Nephron progenitor cell (in vitro differentiated cells): ENCODE results near the gene MLC1.

ENCODE experiments used
- DNase-seq: peaks from one replicate; pipeline ENCODE4 v3.0.0; 2021
- H3K27ac Mint-ChIP-seq: 2 replicates; pipeline ENCODE4 v1.8.0; 2021; ENCODE audit warnings: mild to moderate bottlenecking, moderate library complexity, mixed read lengths
- H3K27me3 Mint-ChIP-seq: 2 replicates; pipeline ENCODE4 v1.8.0; 2021; ENCODE audit warnings: mild to moderate bottlenecking, low read depth, mixed read lengths; ENCODE audit not compliant: poor library complexity
- H3K36me3 Mint-ChIP-seq: 2 replicates; pipeline ENCODE4 v1.8.0; 2021; ENCODE audit warnings: low read depth, mixed read lengths
- H3K4me1 Mint-ChIP-seq: 2 replicates; pipeline ENCODE4 v1.8.0; 2021; ENCODE audit warnings: mixed read lengths
- H3K4me3 Mint-ChIP-seq: 2 replicates; pipeline ENCODE4 v1.8.0; 2021; ENCODE audit warnings: mild to moderate bottlenecking, moderate library complexity, mixed read lengths
- H3K9me3 Mint-ChIP-seq: 2 replicates; pipeline ENCODE4 v1.8.0; 2021; ENCODE audit warnings: mild to moderate bottlenecking, moderate library complexity, mixed read lengths
- TF ChIP-seq, protein P1 (sequence below): fragments of 200-600 bp; sonication (generic); IDR thresholded peaks from 2 replicates; pipeline ENCODE4 v1.5.0; 2021; ENCODE audit warnings: antibody characterized with exemption

Gene MLC1

DNA sequence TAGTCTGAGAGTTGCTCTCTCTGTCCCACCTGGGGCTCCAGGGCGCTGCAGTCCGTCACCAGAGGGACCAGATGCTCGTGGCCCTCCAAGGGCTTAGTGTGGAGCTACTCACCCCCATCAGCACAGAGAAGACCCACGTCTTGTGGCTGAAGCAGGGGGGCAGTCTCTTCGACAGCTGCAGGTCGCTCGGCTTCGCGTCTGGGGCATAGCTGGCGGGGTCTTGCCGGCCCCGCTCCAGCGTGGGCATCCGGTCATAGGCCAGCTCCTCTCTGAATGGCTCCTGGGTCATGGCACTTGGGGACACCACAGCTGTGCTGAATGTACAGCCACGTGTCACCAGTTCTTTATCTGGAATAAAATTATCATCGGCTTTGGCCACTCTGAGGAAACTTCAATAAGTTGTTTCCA, 608 bp downstream of the MLC1 start:
- no peak for DNase-seq
- H3K4me3 Mint-ChIP-seq: no peak overlapping the region
- TF ChIP-seq, protein P1, sequence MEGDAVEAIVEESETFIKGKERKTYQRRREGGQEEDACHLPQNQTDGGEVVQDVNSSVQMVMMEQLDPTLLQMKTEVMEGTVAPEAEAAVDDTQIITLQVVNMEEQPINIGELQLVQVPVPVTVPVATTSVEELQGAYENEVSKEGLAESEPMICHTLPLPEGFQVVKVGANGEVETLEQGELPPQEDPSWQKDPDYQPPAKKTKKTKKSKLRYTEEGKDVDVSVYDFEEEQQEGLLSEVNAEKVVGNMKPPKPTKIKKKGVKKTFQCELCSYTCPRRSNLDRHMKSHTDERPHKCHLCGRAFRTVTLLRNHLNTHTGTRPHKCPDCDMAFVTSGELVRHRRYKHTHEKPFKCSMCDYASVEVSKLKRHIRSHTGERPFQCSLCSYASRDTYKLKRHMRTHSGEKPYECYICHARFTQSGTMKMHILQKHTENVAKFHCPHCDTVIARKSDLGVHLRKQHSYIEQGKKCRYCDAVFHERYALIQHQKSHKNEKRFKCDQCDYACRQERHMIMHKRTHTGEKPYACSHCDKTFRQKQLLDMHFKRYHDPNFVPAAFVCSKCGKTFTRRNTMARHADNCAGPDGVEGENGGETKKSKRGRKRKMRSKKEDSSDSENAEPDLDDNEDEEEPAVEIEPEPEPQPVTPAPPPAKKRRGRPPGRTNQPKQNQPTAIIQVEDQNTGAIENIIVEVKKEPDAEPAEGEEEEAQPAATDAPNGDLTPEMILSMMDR: no peak
- no peaks in the 10 kb centered on the region for H3K36me3 Mint-ChIP-seq
- peaks cover 29% of the 10 kb centered on the region for H3K4me1 Mint-ChIP-seq
- peaks cover 12% of the 10 kb centered on the region for H3K27me3 Mint-ChIP-seq
- peaks cover 19% of the 10 kb centered on the region for H3K9me3 Mint-ChIP-seq
- no peak overlapping the region for H3K27ac Mint-ChIP-seq

- Mint-ChIP-seq H3K27me3 (peaks cover 12% of the 10 kb centered on the region), H3K9me3 (peaks cover 14% of the 10 kb centered on the region), H3K4me3 (no peak overlapping the region), H3K36me3 (no peaks in the 10 kb centered on the region), H3K4me1 (peaks cover 35% of the 10 kb centered on the region), H3K27ac (no peak overlapping the region)
- DNase-seq: no peak
- TF ChIP-seq, protein P1: no peak
Measured at GRCh38 chr22:50084080-50084477, 1.1 kb downstream of the MLC1 start.

DNA sequence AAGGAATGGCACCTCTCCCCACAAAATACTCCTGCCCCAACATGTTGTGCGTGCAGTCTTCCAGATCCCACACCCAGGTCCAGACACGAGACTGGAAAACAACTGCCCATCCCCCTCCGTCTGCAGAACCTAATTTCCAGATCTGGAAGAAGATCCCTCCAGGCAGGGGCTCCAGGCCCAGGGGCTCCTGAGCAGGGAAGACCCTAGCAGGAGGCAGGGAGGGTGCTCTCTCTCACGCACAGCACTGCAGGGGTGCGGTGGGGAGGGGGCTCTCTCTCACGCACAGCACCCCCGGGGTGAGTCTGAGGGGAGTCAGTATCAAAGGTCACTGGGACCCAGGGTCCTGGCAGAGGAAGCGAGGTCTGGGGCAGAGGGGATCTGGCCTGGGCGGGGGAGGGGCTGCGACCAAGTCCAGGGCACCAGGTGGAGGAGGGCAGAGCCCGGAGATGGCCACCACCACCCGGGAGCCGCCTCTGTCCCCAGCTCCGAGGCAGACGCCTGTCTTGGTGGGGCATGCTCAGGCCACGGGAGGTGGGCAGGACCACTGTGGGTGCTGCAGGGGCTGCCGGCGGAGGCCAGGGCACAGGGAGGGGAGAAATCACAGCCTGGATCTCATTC, 1.7 kb downstream of the MLC1 start:
- peaks cover 12% of the 10 kb centered on the region for H3K27me3 Mint-ChIP-seq
- no peak overlapping the region for H3K4me3 Mint-ChIP-seq
- H3K9me3 Mint-ChIP-seq: peaks cover 13% of the 10 kb centered on the region
- TF ChIP-seq, protein P1: no peak
- no peak overlapping the region for H3K27ac Mint-ChIP-seq
- no peak for DNase-seq
- H3K36me3 Mint-ChIP-seq: no peaks in the 10 kb centered on the region
- H3K4me1 Mint-ChIP-seq: peaks cover 40% of the 10 kb centered on the region

DNA sequence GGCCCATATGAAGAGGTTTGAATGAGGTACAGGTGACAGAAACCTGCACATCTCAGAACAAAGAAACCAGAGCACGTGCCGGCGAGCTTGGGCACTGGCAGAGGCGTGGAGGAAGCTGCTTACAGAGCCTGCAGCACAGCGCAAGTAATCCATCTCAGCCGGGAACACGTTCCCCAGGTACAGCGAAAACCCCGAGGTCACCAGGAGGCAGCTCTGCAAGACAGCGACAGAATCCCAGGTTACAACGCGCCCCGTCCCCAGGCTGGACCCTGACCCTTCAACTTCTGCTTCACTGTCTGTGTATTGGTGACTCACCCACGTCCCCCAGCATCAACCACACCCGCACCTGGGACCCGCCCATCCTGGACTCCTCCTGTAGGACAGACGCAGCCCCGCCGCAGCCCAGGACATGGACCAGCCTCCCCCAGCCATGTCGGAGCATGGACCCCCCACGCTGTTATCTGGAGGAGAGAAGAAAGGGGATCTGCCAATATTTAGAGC, 2.2 kb downstream of the MLC1 start:
- TF ChIP-seq, protein P1: no peak
- Mint-ChIP-seq H3K9me3 (peaks cover 13% of the 10 kb centered on the region), H3K27ac (no peak overlapping the region), H3K27me3 (peaks cover 12% of the 10 kb centered on the region), H3K36me3 (no peaks in the 10 kb centered on the region), H3K4me1 (peaks cover 45% of the 10 kb centered on the region), H3K4me3 (peak overlapping the region; percentile 32)
- no peak for DNase-seq

- Mint-ChIP-seq H3K4me3 (no peak overlapping the region), H3K9me3 (peaks cover 8% of the 10 kb centered on the region), H3K36me3 (no peaks in the 10 kb centered on the region), H3K27ac (no peak overlapping the region), H3K4me1 (peaks cover 46% of the 10 kb centered on the region), H3K27me3 (peaks cover 8% of the 10 kb centered on the region)
- TF ChIP-seq, protein P1: no peak
- DNase-seq: no peak
Measured at GRCh38 chr22:50082197-50082715, 3.0 kb downstream of the MLC1 start.
